Measurements from ENCODE around the gene TEX2. TPM values are rescaled to one million over a fixed set of nuclear protein-coding genes. Genes with fewer than 3 reads are reported as not detected.

The TEX2 gene
- total RNA-seq, 1 experiment from 2014 or later = 20.2 TPM

DNA sequence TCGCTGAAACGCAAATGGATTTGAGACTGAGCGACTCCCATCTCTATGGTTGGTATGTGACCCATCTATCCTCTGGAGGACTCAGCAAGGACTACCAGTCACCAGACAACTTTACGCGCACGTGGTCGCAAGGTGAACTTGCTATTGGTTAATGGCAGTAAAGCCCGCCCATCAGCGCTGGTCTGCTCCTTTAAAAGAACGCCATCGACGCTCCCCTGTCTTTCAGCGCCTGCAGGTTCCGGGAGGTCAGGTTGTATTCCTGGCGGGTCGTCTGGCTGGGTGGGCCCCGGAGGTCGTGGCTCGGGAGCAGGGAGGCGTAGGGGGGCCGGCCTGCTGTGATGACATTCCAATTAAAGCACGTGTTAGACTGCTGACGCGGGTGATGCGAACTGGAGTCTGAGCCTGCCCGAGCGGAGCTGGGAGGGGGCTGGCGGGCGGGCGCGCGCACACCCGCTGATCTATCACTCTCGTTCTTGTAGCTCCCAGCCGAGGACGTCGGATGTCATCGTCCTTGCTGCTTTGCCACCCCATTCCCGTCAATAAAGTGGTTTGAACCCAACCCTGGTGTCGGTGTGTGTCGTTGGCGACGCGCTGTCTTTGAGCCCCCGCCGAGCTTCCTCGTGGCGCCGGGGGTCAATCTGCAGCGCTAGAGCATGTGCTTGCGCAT is 117.2 kb downstream of the TEX2 start:
- H3K27me3 Mint-ChIP-seq (ENCODE audit: insufficient read depth, unreplicated experiment) = no peaks in the 10 kb centered on the region
- BruUV-seq (replicated peaks) = no TSS peak
- no peaks in the 10 kb centered on the region for H3K27me3 ChIP-seq (replicated peaks; ENCODE audit: control insufficient read depth, insufficient read depth, low read length)
- DNase-seq = peak; percentile 97 to 99
- H3K4me1 ChIP-seq = no peaks in the 10 kb centered on the region
- H3K9me3 Mint-ChIP-seq (ENCODE audit: unreplicated experiment) = no peaks in the 10 kb centered on the region
- intact Hi-C loops (cut with micrococcal nuclease; ENCODE audit: unreplicated experiment) = loop anchor here (1.0 to 5.0 kb wide), 2 partner anchors 41 to 116 kb away; partner anchors contain the start of gene TEX2
- no peaks in the 10 kb centered on the region for H3K9me3 ChIP-seq
- H3K36me3 Mint-ChIP-seq (ENCODE audit: insufficient read depth, unreplicated experiment) = peaks cover 8% of the 10 kb centered on the region
- TF ChIP-seq, protein P1, sequence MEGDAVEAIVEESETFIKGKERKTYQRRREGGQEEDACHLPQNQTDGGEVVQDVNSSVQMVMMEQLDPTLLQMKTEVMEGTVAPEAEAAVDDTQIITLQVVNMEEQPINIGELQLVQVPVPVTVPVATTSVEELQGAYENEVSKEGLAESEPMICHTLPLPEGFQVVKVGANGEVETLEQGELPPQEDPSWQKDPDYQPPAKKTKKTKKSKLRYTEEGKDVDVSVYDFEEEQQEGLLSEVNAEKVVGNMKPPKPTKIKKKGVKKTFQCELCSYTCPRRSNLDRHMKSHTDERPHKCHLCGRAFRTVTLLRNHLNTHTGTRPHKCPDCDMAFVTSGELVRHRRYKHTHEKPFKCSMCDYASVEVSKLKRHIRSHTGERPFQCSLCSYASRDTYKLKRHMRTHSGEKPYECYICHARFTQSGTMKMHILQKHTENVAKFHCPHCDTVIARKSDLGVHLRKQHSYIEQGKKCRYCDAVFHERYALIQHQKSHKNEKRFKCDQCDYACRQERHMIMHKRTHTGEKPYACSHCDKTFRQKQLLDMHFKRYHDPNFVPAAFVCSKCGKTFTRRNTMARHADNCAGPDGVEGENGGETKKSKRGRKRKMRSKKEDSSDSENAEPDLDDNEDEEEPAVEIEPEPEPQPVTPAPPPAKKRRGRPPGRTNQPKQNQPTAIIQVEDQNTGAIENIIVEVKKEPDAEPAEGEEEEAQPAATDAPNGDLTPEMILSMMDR (IDR thresholded peaks at IDR 0.05; ENCODE audit: insufficient read depth in 1 of 2, low read depth in 1 of 2, low read length in 1 of 2, severe bottlenecking in 1 of 2, unreplicated experiment in 1 of 2) = no peak
- CTCF ChIA-PET = interaction anchor here (0.6 to 4.6 kb wide), 8 partner anchors 12 to 295 kb away, joined by 3 to 19 read pairs (median 3); no protein-coding TSS in a partner anchor
- no peaks in the 10 kb centered on the region for H3K36me3 ChIP-seq (ENCODE audit: control insufficient read depth, insufficient read depth, low read length)
- H3K27ac Mint-ChIP-seq (ENCODE audit: unreplicated experiment) = no peak overlapping the region
- H3K4me3 Mint-ChIP-seq (ENCODE audit: unreplicated experiment) = no peak overlapping the region
- peak overlapping the region; percentile 81 for H3K4me3 ChIP-seq (ENCODE audit: low read depth, low read length)
- peaks cover 20% of the 10 kb centered on the region for H3K4me1 Mint-ChIP-seq (ENCODE audit: low read depth, unreplicated experiment)
- POLR2A ChIA-PET = interaction anchor here (0.6 to 2.2 kb wide), 32 partner anchors 9 to 700 kb away, joined by 3 to 25 read pairs (median 4); partner anchors contain the start of genes ERN1, POLG2 and TEX2

- TF ChIP-seq, protein P1 (IDR thresholded peaks at IDR 0.05; ENCODE audit: insufficient read depth in 1 of 2, low read depth in 1 of 2, low read length in 1 of 2, severe bottlenecking in 1 of 2, unreplicated experiment in 1 of 2) = no peak
- H3K36me3 ChIP-seq (ENCODE audit: control insufficient read depth, insufficient read depth, low read length) = no peaks in the 10 kb centered on the region
- no peaks in the 10 kb centered on the region for H3K4me1 ChIP-seq
- Mint-ChIP-seq H3K27ac (ENCODE audit: unreplicated experiment) (no peak overlapping the region), H3K4me3 (ENCODE audit: unreplicated experiment) (no peak overlapping the region), H3K27me3 (ENCODE audit: insufficient read depth, unreplicated experiment) (no peaks in the 10 kb centered on the region), H3K4me1 (ENCODE audit: low read depth, unreplicated experiment) (peaks cover 20% of the 10 kb centered on the region), H3K36me3 (ENCODE audit: insufficient read depth, unreplicated experiment) (peaks cover 4% of the 10 kb centered on the region), H3K9me3 (ENCODE audit: unreplicated experiment) (no peaks in the 10 kb centered on the region)
- CTCF ChIA-PET = interaction anchor here (0.6 to 4.6 kb wide), 9 partner anchors 12 to 294 kb away, joined by 3 to 19 read pairs (median 3); no protein-coding TSS in a partner anchor
- H3K9me3 ChIP-seq = no peaks in the 10 kb centered on the region
- POLR2A ChIA-PET = interaction anchor here (0.6 to 2.2 kb wide), 27 partner anchors 9 to 700 kb away, joined by 3 to 25 read pairs (median 4); partner anchors contain the start of genes ERN1, POLG2 and TEX2
- no peak for DNase-seq
- H3K27me3 ChIP-seq (replicated peaks; ENCODE audit: control insufficient read depth, insufficient read depth, low read length) = no peaks in the 10 kb centered on the region
- peak overlapping the region; percentile 48 for H3K4me3 ChIP-seq (ENCODE audit: low read depth, low read length)
- intact Hi-C loops (cut with micrococcal nuclease; ENCODE audit: unreplicated experiment) = loop anchor here (1.0 to 5.0 kb wide), 2 partner anchors 42 to 117 kb away; partner anchors contain the start of gene TEX2
- BruUV-seq (replicated peaks) = no TSS peak
Measured at GRCh38 chr17:64145375-64145750, 117.7 kb downstream of the TEX2 start.

DNA sequence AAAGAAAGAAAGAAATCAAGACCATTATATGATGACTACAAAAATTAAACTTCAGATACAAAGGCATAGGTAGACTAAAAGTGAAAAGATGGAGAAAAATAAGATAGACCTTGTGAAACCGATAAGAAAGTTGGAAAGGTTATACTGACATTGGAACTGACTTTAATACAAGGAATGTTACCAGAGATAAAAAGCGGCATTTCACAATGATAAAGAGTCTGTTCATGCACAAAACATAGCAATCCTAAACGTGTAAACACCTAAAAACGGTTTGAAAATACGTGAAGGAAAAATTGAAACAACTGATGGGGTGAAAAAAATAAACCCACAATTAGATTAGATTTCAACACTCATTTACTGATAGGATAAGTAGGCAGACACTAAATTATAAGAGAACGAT is 123.5 kb downstream of the TEX2 start:
- ChIA-PET POLR2A (no interaction called here), CTCF (no interaction called here)
- H3K36me3 Mint-ChIP-seq (ENCODE audit: insufficient read depth, unreplicated experiment) = no peaks in the 10 kb centered on the region
- intact Hi-C loops (cut with micrococcal nuclease; ENCODE audit: unreplicated experiment) = no loop called here
- H3K4me1 Mint-ChIP-seq (ENCODE audit: low read depth, unreplicated experiment) = peaks cover 10% of the 10 kb centered on the region
- no peaks in the 10 kb centered on the region for H3K27me3 ChIP-seq (replicated peaks; ENCODE audit: control insufficient read depth, insufficient read depth, low read length)
- H3K9me3 ChIP-seq = no peaks in the 10 kb centered on the region
- no peaks in the 10 kb centered on the region for H3K9me3 Mint-ChIP-seq (ENCODE audit: unreplicated experiment)
- TF ChIP-seq, protein P1 (IDR thresholded peaks at IDR 0.05; ENCODE audit: insufficient read depth in 1 of 2, low read depth in 1 of 2, low read length in 1 of 2, severe bottlenecking in 1 of 2, unreplicated experiment in 1 of 2) = no peak
- H3K4me1 ChIP-seq = peaks cover 3% of the 10 kb centered on the region
- H3K27me3 Mint-ChIP-seq (ENCODE audit: insufficient read depth, unreplicated experiment) = no peaks in the 10 kb centered on the region
- H3K4me3 ChIP-seq (ENCODE audit: low read depth, low read length) = no peak overlapping the region
- H3K36me3 ChIP-seq (ENCODE audit: control insufficient read depth, insufficient read depth, low read length) = no peaks in the 10 kb centered on the region
- no TSS peak for BruUV-seq (replicated peaks)
- H3K27ac Mint-ChIP-seq (ENCODE audit: unreplicated experiment) = no peak overlapping the region
- no peak for DNase-seq
- no peak overlapping the region for H3K4me3 Mint-ChIP-seq (ENCODE audit: unreplicated experiment)
